ENCODE data around the gene NUMB.

NUMB gene

GRCh38 chr14:73286598-73286997, 171.7 kb downstream of the NUMB start:
- no peak for DNase-seq

GRCh38 chr14:73285979-73286378, 172.4 kb downstream of the NUMB start:
- DNase-seq: no peak

- DNase-seq: no peak
Observed at GRCh38 chr14:73283608-73284379, 174.6 kb downstream of the NUMB start.

GRCh38 chr14:73280903-73281302, 177.4 kb downstream of the NUMB start:
- no peak for DNase-seq

- no peak for DNase-seq
Observed at GRCh38 chr14:73277376-73277775, 181.0 kb downstream of the NUMB start.

GRCh38 chr14:73276836-73277235, 181.5 kb downstream of the NUMB start:
- no peak for DNase-seq

GRCh38 chr14:73273799-73274198, 184.5 kb downstream of the NUMB start:
- no peak for DNase-seq

GRCh38 chr14:73272393-73272792, 186.0 kb downstream of the NUMB start:
- DNase-seq: no peak

GRCh38 chr14:73269729-73270531, 188.4 kb downstream of the NUMB start:
- no peak for DNase-seq

GRCh38 chr14:73267474-73267873, 190.9 kb downstream of the NUMB start:
- no peak for DNase-seq

GRCh38 chr14:73266317-73266716, 192.0 kb downstream of the NUMB start:
- DNase-seq: no peak

- DNase-seq: no peak
Observed at GRCh38 chr14:73265721-73266046, 192.7 kb downstream of the NUMB start.

GRCh38 chr14:73264885-73265720, 193.2 kb downstream of the NUMB start:
- DNase-seq: no peak

- DNase-seq: no peak
Observed at GRCh38 chr14:73264080-73264884, 194.1 kb downstream of the NUMB start.

GRCh38 chr14:73263606-73264005, 194.7 kb downstream of the NUMB start:
- DNase-seq: no peak

- DNase-seq: no peak
Observed at GRCh38 chr14:73262427-73263183, 195.7 kb downstream of the NUMB start.

- no peak for DNase-seq
Observed at GRCh38 chr14:73261520-73262426, 196.6 kb downstream of the NUMB start.

GRCh38 chr14:73261075-73261474, 197.3 kb downstream of the NUMB start:
- DNase-seq: no peak

- DNase-seq: no peak
Observed at GRCh38 chr14:73260574-73260973, 197.8 kb downstream of the NUMB start.

GRCh38 chr14:73259837-73260236, 198.5 kb downstream of the NUMB start:
- no peak for DNase-seq
